GM18858 (cell line): ENCODE measurements around the gene ABHD3.
"Not testable (repeated sequence)": the region's sequence is repeated elsewhere in the genome, so short reads cannot be mapped to it uniquely, and the experiment has no call there.

Experiments used
- ATAC-seq: cut with Tn5 transposase; IDR thresholded peaks from one replicate; pipeline ENCODE4 v1.9.1; 2021; ENCODE audit not compliant: unreplicated experiment

ABHD3 gene

GRCh38 chr18:21706386-21706865, 1.9 kb upstream of the ABHD3 start:
- no peak for ATAC-seq

- ATAC-seq = no peak
Measured at GRCh38 chr18:21703241-21703820, 1.2 kb downstream of the ABHD3 start.

GRCh38 chr18:21702602-21703001, 2.0 kb downstream of the ABHD3 start:
- no peak for ATAC-seq

GRCh38 chr18:21701621-21702020, 3.0 kb downstream of the ABHD3 start:
- ATAC-seq = no peak

DNA sequence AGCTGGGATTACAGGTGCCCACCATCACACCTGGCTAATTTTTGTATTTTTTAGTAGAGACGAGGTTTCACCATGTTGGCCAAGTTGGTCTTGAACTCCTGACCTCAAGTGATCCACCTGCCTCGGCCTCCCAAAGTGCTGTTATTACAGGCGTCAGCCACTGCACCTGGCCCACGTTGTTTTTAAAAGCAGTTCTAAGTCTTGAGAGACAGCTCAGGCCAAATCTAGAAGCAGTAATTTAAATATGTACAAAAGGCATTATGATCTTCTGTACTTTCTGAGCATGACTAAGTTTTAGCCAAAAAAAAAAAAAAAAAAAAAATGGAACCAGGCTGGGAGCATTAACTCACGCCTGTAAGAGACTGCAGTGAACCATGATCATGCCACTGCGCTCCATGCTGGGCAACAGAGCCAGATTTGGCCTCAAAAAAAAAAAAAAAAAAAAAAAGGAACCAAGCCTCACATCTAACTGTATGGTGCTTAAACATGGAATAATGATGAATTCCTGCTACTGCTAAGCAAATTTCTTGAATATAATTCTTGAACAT, 4.0 kb downstream of the ABHD3 start:
- ATAC-seq = no peak

DNA sequence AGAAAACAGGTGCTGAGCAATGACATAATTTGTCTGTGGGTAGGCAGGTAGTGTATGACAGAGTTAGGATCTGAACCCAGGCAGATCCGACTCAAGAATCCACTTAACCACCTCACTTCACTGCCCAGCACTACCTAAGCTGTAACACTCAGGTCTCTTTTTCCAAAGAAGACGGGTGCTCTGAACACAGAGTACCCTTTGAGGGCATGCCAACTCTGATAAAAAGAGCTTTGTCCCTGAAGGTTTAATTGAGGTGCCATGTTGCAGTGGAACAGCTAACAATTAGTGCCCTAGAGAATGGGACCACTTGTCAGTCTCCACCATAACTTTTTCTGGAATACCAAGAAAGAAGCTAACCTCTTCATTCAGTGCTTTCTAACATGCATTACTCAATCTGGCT, 11.3 kb downstream of the ABHD3 start:
- no peak for ATAC-seq

DNA sequence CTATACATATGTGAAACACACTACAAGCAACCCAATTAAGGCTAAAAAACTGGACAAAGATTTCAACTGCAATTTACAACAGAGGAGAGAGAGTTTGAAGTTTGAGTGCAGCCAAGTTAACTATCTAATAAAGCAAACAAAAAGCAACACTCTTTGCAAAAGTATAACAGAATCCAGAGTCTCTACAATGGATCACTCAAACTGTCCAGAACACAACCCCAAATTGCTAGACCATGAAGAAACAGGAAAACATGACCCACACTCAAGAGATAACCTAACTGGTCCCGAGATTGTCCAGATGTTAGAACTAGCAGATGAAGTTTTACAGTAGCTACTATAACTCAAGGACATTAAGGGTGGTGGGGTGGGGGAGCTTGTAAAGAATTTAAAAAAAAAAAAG, 14.8 kb downstream of the ABHD3 start:
- ATAC-seq = no peak

DNA sequence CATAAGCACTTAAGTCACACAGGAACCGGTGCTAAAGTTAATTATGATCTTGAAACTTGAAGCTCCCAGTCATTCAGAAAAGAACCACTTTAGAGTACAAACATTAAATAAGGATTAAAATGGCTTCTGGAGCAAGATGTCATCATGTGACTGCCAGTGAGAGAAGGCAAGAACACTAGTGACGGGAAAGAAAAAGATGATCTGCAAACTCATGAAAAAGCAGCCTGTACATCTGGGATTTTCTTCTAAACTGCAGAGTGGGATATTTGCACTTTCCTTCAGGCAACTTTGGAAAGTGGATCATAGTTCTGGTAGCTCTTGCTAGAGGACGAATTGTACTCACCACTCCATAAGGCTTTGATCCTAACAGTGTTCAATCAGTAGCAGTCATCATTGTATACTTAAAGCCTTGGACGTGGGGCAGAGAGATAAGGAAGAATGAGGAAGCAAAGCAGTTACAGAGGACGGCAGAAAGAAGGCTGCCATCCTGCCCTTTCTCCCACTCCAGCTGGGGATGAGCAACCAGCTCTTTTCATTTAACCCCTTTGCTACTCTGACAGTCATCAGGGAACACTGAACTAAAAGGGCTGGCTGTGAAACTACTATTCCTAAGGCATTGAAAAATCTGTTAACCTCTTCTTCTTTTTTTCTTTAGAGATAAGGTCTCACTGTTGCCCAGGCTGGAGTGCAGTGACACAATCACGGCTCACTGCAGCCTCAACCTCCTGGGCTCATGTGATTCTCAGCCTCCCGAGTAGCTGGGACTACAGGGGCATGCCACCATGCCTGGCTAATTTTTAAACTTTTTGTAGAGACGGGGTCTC, 18.1 kb downstream of the ABHD3 start:
- no peak for ATAC-seq

DNA sequence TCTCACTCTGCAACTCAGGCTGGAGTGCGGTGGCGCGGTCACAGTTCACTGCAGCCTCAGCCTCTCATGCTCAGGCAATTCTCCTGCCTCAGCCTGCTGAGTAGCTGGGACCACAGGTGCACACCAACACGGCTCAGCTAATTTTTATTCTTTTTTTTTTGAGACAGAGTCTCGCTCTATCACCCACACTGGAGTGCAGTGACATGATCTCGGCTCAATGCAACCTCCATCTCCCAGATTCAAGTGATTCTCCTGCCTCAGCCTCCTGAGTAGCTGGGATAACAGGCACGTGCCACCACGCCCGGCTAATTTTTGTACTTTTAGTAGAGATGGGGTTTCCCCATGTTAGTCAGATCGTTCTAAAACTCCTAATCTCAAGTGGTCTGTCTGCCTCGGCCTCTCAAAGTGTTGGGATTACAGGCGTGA, 19.0 kb downstream of the ABHD3 start:
- ATAC-seq = peak; percentile 77

GRCh38 chr18:21684731-21685130, 19.8 kb downstream of the ABHD3 start:
- peak; percentile 57 for ATAC-seq

GRCh38 chr18:21682371-21683051, 22.1 kb downstream of the ABHD3 start:
- ATAC-seq = peak; percentile 37

- no peak for ATAC-seq
Measured at GRCh38 chr18:21680161-21680560, 24.4 kb downstream of the ABHD3 start.

- ATAC-seq = no peak
Measured at GRCh38 chr18:21678859-21679258, 25.7 kb downstream of the ABHD3 start.

DNA sequence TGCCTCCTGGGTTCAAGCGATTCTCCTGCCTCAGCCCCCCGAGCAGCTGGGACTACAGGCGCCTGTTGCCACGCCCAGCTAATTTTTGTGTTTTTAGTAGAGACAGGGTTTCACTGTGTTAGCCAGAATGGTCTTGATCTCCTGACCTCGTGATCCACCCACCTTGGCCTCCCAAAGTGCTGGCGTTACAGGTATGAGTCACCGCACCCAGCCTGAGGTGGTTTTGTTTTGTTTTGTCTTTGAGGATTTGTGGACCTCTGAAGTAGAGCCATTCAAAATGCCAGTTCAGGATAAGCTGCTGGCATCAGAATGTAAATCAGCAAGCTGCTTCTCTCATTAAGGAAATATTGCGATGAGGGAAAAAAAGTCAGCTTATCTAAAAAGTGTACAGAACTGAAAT, 29.2 kb downstream of the ABHD3 start:
- ATAC-seq = not testable (repeated sequence)

DNA sequence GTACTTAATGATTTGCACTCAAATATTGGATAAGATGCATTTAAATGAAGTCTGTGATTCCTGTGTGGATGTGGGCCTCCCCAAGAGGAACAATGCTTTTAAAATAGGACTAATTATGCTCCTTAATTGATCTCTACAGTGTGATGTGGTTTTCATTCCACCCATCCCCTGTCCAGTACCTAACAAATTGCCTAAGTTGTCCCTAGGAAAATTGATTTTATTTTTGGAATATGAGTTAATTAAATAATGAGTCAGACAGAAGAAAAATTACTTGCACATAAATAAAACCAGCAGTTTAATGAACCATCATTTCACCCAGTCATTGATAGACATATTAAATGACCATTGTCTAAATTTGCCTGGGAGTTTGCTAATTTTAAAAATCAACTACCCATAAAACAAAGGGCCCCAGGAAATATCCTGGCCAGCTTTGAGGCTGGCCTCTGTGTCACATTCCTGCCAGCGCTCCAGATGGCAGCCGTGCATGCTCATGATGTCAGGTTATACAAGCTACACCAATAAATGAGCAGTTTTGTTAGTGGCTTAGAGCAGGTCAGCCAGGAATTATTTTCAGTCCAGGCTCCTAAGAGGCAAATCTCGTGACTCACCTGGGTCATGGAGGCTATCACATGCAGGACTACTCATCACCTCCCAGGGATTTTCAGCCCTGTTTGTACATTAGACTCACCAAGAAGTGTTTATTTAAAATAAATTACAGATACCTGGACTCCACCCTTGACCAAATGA, 31.9 kb downstream of the ABHD3 start:
- no peak for ATAC-seq

DNA sequence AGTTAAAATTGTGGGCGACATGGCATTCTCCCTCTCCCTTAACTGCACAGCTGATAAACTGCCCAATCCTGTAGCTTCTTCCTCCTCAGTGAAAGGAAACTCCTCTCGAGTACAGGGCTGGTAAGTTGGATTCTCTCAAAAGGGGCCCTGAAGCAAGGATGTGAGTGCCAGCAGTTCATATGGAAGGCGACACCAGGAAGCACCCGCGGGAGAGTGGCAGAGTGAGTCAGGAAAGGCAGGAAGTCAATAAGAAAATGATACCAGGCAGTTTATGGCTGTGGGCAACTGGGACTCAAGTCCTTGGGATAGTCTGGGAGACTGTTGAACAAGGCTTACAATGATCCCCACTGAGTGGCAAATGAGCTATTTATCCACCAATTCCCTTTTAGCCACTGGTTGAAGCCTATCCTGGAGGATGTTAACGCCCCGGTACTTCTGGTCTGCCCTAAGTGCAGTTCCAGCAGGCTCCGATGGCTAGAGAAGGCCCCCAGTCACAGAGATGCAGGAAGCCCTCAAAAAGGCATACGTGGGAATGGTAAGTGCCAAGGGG, 34.8 kb downstream of the ABHD3 start:
- ATAC-seq = no peak

- ATAC-seq = no peak
Measured at GRCh38 chr18:21664069-21664468, 40.5 kb downstream of the ABHD3 start.

DNA sequence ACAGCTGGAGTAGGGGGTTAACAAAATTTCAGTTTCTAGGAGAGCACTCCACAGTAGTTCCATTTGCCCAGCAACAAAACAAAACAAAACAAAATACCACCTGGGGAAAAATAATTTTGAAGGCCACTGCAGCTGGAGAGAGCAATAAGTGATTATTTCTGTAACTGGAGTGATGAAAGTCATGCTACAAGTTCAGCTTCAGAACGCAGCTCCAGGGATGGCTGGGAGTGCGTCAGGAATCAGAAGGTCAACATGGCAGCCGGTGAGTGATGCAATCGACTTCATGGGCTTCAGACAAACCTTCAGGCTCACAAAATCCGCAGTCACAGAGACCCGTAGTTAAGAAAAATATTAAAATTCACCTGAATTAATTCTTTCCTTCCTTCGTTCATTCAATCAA, 41.0 kb downstream of the ABHD3 start:
- no peak for ATAC-seq

DNA sequence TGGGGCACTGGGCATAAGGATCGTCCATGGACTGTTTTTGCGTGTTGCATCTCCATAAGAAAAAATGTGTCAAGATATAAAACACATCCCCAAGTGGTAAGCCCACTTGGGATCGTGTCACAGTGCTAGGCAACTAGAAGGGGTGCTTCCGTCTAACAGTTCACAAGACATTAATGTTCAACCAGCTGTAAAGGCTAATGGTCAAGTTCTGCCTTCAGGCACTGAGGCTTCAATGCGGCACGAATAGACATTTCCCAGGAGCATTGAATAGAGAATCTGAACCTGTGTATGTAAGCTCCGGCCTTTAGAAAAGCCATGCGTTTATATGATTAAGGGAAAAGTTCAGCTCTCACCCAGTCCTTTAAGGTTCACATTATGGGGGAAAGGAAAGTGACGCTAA, 42.0 kb downstream of the ABHD3 start:
- ATAC-seq = no peak

GRCh38 chr18:21660078-21660477, 44.5 kb downstream of the ABHD3 start:
- no peak for ATAC-seq

GRCh38 chr18:21656402-21656801, 48.2 kb downstream of the ABHD3 start:
- no peak for ATAC-seq
